Measurements from ENCODE around the gene ANTXRL.
"Not testable (repeated sequence)": the region's sequence is repeated elsewhere in the genome, so short reads cannot be mapped to it uniquely, and the experiment has no call there.

ANTXRL gene

DNA sequence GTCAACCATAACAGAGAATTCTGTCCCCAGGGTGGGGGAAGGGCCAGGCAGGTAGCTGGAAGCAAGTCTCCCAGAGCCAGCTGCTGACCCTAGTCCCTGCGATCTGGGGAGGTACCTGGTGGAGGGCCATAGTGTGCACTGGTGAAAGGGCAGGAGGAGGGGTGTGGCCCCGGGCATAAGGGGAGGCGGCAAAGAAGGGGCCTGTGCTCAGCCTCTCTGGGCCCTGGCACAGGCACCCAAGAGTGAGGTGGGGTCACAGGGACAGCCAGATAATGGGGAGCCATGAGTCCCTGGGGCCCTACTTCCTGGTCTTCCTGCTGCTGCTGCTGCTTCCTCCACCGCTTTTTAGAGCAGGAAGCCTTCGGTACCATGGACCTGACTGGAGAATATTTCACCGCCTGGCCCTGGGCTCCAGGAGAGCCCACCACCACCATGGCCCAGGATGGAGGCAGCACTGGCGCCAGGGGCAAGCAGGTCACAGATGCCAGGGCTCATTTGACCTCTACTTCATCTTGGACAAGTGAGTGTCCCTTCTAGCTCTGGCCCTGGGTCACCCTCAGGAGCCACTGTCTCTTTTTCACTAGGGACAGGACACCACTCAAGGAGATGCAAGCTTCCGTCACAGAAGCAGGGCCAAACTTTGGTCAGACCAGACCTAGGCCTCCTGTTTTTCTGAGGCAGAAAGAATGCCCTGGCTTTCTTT is at the start of gene ANTXRL:
ANTXRL (plus strand) TSS at position 7 of the 703 bp plus-strand sequence; CDS start at position 273, 266 bp downstream.
- DNase-seq (ENCODE audit: low read depth) = no peak

DNA sequence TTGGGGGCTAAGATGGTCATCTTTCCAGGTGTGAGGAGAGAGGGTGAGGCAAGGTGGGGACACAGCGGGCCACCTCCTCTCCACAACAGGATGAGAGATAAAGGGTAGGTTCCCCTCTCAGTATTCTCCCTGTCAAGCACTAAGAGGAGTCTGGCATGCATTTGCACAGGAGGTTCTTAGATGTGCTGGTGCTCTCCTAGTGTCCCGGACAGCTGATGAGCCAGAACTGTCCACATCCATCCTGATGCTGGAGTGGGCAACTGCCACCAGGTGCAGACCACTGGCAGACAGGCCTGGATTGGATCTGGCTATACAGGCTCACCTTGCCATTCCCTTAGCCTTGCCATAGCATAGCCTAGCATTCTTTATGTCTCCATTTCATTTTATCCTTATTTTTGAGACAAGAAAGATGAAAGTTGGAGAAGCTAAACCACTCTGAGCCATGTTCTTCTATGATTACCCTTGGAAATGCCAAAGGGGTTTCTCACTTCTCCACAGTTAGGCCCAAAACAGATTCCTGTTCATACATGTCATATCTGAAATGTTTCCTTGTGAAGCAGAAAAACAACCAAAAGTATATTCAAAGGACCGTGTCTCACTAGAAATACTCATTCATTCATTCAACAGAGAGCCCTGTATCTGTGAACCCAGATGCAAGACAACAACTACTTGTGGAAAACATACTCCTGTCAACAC is 48.8 kb upstream of the ANTXRL start:
- no peak for DNase-seq (ENCODE audit: low read depth)

DNA sequence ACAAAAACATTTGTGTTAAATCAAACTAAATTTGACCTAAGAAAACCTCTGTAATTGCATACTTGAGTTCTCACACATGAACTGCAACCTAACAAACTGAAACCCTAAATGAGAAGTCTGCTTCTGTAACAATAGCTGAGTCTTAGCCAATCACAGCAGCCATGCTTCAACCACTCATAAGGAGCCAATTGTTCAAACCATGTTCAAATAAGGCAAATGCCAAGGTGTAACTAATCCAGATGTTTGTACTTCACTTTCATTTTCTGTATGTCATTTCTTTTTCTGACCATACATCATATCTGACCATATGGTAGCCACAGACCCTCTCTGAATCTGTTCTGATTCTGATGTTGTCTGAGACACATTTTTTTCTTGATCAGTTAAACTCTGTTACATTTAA is 47.5 kb upstream of the ANTXRL start:
- DNase-seq (ENCODE audit: low read depth) = no peak

DNA sequence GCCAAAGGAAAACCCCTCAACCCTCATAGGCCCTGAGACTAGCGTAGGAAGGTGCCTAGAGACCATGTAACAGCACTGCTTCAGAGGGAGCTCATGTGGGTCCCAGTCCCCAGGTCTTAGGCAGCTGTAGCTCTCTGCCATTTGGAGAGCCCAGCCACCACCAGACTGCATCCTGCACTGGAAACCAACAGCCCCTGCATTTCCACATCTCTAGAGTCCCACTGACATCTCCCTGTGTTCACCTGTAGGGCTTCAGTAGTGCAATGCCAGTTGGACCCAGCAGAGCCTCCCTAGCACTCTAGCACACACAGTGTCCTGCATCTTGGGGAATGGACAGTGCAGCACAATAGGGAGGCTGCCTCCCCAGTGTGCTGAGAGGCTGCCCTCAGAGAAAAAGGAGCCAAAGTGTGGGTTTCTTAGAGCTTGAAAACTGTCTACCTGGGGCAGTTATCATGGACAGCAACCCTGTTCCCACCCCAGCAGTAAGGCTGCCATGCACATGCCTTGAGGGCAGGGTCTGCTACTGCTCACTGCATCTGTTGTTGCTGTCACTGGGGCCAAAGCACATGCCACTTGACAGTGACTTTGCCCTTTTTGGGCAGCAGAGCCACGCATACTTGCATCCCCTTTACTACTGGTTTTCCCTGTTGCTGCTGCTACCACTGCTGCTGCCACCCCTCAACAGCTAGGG is 46.7 kb upstream of the ANTXRL start:
- DNase-seq (ENCODE audit: low read depth) = no peak

DNA sequence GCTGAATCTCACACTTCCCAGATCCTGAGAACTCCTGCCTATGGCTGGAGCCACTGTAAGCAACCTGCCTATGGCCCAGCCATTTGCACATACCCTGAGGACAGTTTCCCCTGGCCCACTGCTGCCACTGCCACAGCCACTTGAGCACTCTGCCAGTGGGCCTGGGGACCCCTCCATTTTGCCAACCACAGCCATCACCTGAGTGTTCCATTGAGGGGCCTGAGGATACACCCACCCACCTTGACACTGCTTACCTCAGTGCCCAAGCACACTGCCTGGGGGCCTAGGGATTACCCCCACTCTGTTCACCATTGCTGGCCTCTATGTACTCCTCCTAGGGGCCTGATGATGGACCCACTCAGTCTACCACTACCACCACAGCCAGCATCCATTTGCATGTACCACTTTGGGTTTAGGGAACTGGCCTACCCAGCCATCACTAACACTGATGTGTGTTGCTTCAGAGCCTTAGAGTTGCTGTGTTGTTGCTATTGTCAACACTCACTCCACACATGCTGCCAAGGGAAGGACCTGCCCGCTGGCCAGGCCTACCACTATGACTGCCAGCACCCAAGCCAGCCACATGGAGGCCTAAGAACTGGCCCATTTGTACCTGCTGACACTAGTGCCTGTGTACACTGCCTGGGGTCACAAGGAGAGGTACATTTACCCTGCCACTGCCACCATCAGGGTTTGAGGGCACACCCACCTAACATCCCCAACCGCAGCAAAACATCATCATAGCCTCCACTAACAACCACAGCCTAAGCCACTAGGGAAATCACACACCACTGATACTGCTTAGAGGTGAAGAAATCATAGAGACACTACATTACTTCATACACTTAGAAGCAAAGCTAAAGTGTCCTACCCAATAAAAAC is 45.9 kb upstream of the ANTXRL start:
- DNase-seq (ENCODE audit: low read depth) = no peak

DNA sequence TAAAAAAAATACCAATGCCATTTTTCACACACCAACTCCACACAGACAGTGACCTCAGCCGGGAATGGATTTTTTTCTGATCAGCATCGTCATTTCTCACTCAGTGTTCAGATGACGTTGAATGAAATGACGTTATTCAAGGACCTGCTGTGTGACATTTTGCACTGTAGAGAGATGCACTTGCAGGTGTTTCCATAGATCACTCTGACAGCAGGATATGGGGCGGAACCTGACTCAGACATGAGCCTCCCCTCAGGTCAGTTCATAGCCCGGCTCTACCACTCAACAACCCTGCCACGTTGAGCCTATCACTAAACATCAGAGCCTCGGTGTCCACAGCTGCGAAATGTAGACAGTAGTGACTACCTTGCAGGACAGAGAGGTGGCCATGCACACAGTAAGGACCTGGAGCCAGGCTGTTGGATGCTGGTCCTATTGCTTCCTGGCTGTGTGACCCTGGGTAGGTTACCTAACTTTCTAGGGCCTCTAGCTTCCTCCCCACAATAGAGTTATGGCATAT is 41.4 kb upstream of the ANTXRL start:
- DNase-seq (ENCODE audit: low read depth) = no peak

DNA sequence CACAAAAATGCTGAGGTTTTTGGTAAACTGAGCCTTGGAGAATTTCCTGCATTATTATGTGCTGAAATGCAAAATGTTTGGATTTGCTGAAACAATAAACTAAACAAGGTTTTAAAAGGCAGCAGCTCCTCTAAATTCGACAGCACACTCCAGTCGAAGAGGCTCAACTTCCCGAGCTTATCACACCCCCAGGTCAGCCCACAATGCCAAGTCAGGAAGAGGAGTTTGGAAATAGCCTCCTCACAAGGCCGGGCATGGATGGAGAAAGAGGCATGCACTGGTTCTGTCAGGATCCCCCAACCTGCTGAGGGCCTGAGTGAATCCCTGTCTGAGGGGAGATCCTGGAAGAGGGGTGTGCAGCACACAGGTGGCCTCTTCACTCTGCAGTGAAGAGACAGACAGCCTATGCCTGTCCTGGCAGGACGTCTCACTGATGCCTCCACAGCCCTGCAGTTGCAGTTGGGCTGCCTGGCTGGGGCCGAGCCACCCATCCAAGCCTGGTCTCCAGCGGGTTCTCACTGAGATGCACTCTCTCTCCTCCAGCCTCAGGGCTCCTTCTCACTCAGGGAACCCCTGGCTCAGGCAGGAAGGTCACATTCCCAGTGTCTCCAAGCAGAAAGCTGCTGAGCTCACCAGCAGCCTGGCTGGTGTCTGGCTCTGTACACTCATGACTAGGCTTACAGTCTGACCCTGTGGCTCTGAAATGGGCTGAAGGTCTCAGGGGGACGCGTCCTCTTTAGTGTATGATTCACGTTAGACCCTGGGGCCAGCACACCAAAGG is 40.2 kb upstream of the ANTXRL start:
- not testable (repeated sequence) for DNase-seq (ENCODE audit: low read depth)

DNA sequence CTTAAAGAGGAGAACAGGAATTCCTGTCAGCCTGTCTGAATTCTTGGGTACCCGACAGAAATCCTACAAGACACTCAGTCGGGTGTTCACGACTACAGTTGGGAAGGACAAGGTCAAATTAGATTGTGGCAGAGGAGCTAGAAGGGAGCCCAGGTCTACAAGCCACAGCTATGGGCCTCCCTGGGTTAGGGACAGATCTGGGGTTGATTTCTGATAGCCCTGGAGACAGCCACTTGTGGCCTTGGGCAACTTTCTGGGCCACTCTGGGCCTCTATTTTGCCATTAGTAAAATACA is 39.7 kb upstream of the ANTXRL start:
- no peak for DNase-seq (ENCODE audit: low read depth)

DNA sequence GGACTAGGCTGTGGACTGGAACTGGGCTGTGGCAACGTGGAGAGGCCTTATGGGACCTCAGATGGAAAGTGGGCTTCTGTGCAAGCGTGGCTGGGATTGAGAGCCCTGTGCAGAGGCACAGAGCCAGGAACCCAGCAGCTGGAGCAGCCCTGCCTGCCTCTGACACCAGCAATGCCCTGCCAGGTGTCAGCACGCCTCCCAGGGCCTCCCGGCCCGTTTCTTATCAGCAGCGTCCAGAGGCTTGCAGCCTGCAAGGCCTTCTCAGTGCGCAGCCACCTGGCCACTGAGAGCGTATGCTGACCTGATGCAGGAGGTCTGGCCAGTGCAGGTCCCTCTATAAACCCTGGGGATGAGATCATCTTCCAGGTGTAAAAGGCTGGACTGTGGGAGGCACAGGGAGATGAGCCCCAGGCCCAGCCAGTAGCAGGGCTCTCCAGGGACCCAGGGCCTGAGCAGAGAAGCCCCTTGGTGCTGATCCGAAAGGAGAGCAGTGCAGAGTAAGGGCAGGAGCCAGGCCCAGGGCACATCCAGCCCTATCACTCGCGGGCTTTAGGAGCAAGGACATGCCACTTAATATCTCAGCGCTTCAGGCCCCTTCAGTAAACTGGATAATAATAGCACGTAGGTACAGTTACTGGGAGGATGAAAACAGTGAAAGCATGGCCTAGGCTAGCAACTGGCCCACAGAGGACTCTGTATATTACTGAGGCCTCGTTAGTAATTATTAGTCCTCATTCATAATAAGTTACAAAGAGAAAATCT is 38.8 kb upstream of the ANTXRL start:
- no peak for DNase-seq (ENCODE audit: low read depth)

DNA sequence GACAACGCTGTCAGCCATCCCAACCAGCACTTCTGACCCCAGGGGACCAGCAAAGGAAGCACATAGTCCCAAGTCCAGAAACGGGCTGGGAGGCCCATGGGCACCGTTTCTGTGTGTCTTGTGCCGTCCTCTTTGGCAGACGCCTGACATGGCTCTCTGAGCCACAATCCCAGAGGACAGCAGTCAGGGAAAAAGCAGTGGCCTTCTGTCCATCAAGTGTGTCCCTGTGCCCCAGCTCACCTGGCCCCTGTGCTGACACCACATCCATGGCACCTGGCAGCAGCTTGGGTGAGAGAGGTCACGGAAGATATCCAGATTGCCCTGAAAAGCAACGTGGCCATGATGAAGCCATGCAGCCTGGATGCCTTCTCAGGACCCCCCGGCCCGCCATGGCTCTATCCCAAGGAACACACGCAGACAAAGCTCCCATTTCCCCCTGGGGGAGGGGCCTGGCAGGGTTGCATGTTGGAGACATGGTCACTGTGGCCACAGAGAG is 38.1 kb upstream of the ANTXRL start:
- no peak for DNase-seq (ENCODE audit: low read depth)

DNA sequence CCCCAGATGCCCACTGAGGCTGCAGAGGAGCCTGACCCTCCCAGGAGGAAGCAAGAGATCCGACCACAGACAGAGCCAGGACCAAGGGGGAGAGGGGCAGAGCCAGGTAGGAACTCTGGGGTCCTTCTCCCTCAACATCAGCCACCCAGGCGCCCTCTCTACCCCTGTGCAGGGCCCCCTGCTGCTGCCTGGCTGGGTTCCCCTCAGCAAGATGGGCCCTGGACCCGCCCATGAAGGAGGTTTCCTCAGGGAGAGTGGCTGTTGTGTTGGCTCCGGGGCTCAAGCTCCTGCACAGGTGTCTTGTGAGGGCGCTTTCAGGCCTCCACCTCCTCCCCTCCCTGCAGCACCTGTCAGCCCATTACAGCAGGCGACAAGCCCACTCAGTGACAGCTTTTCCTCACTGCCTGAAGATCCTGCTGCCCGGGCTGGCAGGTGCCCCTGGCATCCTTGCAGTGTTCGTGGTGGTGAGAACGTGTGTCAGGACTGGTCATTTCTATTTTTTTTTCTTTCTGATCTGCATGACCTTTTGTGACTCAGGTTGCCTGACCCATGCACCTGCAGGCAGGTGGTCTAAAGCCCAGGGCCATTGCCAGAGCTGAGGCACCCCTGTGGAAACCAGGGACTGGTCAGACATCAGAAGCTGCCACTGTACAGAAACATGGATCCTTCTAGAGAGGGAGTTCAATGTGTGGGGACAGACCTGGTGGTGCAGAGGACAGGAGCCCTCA is 37.0 kb upstream of the ANTXRL start:
- DNase-seq (ENCODE audit: low read depth) = not testable (repeated sequence)

DNA sequence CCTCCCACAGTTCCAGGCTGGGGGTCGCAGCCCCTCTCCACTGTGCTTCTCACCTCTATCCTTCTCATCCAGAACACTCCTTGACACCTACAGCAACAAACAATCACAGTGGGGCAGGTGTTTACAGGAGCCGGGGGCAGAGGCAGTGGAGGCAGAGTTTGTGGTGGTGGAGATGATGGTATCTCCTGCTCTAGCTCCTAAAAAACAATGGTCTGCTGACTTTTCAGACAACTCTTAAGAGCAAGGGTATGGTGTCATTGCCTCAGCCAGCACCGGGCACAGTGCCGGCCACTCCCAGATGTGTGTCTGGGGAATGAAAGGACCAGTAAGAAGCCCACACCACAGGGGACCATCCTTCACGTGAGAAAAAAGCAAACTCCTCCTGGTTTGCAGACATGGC is 36.3 kb upstream of the ANTXRL start:
- no peak for DNase-seq (ENCODE audit: low read depth)

DNA sequence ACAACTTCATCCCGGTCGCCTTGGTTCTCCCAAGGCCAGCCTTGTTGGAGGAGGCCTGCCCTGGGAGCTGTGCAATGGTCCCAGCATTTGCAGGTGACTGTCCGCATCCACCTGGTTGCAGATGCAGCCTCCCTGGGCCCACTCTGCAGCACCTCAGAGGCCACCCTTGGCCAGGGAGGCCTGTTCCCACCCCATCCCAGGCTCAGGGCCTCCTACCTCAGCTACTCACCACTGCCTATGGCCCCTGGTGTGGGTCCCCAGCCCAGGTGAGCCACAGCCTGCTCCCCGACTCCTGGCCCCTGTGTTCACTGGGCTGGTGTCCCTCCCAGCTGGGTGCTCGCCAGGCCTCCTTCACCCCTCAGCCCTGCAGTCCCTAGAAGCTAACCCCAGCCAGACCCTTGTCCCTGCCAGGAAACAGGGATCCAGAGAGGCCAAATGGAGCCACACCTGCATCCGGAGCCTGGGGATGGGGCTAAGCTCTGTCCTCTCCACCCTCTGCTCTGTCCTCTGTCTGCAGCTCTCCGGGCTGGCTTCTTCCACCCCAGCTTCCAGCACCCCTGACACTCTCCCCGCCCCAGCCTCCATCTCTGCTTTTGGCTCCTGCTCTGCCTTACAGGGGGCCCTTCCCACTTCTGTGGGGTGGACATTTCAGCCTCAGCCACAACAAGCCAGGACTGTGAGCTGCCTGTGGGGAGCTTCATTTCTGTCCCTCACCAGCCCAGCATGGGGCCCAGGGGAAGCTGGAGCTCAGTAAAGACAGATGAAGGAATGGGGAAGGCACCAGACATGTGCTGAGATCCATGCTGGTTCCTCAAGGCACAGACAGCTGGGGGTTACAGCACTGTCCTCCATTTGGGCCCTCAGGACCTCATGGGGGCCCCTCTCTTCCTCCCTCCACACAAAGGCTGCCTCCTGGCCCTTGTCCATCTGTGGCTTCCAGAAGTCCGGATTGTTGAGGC is 35.6 kb upstream of the ANTXRL start:
- DNase-seq (ENCODE audit: low read depth) = no peak

DNA sequence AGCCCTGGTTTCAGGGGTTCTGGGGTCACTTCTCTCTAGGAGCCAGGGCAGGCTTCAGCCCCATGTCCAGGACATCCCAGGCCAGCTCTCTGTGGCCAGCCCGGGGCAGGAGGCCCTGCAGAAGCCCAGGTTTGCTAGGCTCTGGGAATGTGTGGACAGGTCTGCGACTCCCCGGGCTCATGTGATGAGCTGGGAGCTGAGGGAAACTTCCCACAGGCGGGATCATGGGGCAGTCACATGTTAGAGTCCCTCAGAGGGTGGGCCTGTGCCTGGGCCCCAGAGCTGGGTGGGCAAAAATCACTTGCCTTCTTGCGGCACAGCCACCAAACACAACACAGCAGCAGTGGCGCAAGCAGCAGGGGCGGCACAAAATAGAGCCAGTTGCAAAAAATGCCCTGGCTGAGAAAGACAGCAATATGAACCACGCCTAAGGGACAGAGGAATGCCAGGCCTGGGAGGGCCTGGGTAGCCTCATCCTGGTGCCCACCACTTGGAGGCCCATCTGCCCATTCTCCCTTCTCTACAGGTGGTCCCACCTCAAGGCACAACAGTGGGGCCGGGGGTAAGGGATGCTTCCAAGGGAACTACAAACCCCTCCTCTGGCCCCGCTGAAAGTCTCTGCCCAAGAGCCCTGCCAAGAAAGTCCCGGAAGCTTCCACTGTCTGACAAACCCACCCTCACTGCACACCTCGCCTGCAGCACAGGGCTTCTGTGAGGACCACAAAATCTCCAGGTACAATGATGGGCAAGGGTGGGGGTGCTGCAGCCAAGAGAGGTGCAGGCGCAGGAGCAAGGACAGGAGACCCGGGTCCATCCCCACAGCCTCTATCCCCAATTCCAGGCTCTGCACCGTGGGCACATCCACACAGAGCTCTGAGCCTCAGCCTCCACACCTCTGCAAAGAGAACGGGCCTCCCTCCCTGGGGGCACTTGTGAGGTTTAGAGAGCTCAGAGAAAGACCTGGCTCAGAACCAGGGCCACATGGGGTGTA is 34.6 kb upstream of the ANTXRL start:
- no peak for DNase-seq (ENCODE audit: low read depth)

DNA sequence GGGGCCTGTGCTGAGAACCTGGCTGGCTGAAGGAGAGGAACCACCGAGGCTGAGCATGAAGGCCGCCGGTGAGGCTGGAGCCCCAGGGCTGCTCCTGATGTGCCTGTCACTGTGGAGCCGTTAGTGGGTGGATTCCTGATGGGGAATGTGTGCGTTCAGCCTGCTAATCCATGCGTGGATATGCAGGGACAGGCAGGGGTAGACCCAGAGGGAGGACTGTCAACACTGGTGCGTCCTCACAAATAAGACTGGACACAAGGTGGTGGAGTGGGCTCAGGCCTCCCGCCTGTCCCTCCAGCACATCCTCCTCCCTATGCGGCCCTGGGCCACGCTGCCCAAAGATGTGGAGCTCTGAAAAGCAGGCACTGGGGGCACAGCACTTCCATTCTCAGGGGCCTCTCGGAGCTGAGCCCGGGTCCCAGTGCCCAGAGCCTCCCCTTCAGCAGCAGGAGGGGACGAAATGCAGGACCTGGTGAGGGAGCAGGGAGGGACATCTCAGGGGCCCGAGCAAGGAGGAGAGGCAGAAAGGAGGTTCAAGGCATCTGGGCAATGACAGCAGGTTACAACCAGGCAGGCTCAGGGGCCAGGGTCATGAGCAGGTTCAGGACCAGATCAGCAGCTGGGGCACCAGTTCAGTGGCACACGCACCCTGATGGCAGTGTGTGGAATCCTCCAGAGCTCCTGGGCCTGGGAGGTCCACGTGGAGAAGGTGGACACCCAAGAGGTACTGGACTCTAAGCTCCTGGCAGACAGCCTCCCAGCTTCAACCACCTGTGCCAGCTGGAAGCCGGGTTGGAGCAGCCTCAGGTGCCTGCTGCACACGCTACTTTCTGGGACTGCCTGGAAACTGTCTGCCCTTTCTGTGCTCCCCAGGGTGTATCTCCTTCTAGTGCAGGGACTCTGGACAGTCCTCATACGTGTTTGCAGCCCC is 33.5 kb upstream of the ANTXRL start:
- DNase-seq (ENCODE audit: low read depth) = no peak

DNA sequence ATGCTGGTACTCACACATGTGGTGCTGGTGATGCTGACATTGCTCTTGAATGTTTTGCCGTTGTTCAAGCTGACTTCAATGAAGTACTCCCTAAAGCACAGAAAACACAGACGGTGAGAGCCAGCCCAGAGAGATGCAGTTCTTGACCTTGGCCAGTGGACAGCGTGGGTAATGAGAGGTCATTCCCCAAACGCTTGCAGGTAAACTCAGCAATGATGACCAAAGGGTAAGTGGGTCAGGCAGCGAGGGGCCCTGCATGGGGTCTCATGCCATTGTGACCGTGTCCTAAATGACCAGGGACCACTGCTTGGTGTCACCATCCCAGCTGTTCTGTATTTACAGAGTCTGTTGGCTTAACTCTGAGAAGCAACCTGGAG is 32.8 kb upstream of the ANTXRL start:
- DNase-seq (ENCODE audit: low read depth) = no peak
